HUES64 (cell line): Measurements from ENCODE around the gene FILIP1L.

Source experiments
- H3K27ac ChIP-seq: 2 replicates; pipeline ENCODE4 v1.7.0; 2013; ENCODE audit warnings: low read depth, low read length, inconsistent platforms
- H3K27me3 ChIP-seq: 2 replicates; pipeline ENCODE4 v1.6.1; 2013; ENCODE audit warnings: mild to moderate bottlenecking, low read length; ENCODE audit not compliant: insufficient read depth
- H3K36me3 ChIP-seq: 2 replicates; pipeline ENCODE4 v1.6.1; 2013; ENCODE audit warnings: mild to moderate bottlenecking, low read length; ENCODE audit not compliant: insufficient read depth
- H3K4me1 ChIP-seq: 2 replicates; pipeline ENCODE4 v1.6.1; 2013; ENCODE audit warnings: mild to moderate bottlenecking, low read length, moderate library complexity; ENCODE audit not compliant: insufficient read depth
- H3K4me3 ChIP-seq: 2 replicates; pipeline ENCODE4 v1.5.1; 2013; ENCODE audit warnings: mild to moderate bottlenecking, low read length, moderate library complexity
- H3K9ac ChIP-seq: 2 replicates; pipeline ENCODE4 v1.6.1; 2013; ENCODE audit warnings: mild to moderate bottlenecking, low read depth, low read length
- H3K9me3 ChIP-seq: 2 replicates; pipeline ENCODE4 v1.6.1; 2013; ENCODE audit warnings: low read depth, low read length; ENCODE audit not compliant: insufficient read depth
- WGBS: fragments of 150-250, 120-280 bp; methylation state at CpG from one replicate; pipeline ENCODE4 v1.1.7; 2013; ENCODE audit warnings: missing lambda C conversion rate; 5-methylcytosine and 5-hydroxymethylcytosine counted together

Gene FILIP1L

GRCh38 chr3:100019719-100020118 lies 94.6 kb downstream of the FILIP1L start:
- no peaks in the 10 kb centered on the region for H3K9me3 ChIP-seq
- H3K27me3 ChIP-seq = no peaks in the 10 kb centered on the region
- peaks cover 11% of the 10 kb centered on the region; the same call in 1 of the 2 replicates for H3K4me1 ChIP-seq
- H3K9ac ChIP-seq = no peak overlapping the region
- no peaks in the 10 kb centered on the region for H3K36me3 ChIP-seq
- no peak overlapping the region for H3K4me3 ChIP-seq
- WGBS = no CpG with 5 or more reads among the region's 1 CpG
- H3K27ac ChIP-seq = no peak overlapping the region

DNA sequence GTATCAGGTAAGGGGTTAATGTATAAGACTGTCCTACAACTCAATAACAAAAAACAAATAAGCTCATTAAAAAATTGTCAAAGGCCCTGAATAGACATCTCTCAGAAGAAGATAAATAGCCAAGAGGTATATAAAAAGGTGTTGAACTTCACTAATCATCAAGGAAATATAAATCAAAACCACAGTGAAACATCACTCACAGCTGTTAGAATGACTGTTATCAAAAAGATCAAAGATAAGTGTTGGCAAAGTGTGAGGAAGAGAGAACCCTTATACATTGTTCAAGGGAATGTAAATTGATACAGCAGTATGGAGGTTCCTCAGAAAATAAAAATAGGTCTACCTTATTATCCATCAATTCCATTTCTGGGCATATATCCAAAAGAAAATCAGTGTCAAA lies 95.5 kb downstream of the FILIP1L start:
- Histone ChIP-seq H3K4me3 (no peak overlapping the region), H3K36me3 (no peaks in the 10 kb centered on the region), H3K9me3 (no peaks in the 10 kb centered on the region), H3K4me1 (peaks cover 11% of the 10 kb centered on the region; the same call in 1 of the 2 replicates), H3K27ac (no peak overlapping the region), H3K9ac (no peak overlapping the region), H3K27me3 (no peaks in the 10 kb centered on the region)

DNA sequence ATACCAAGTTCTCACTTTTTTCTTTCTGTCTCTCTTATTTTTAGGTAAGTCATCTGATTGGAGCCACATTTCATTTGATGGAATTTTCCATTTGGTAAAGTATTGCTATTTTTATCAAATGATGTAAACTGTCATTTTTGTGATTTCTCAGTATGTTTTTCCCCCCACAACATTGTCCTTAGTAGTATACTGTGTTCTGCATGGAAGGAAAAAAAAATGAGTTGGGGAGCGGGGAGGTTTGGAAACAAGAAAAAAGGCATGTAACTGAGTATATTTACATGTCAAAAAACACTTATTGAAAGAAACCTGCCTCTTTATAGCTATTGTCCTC lies 104.2 kb downstream of the FILIP1L start:
- Histone ChIP-seq H3K4me1 (peaks cover 20% of the 10 kb centered on the region), H3K36me3 (no peaks in the 10 kb centered on the region), H3K4me3 (no peak overlapping the region), H3K9me3 (no peaks in the 10 kb centered on the region), H3K27me3 (no peaks in the 10 kb centered on the region), H3K27ac (no peak overlapping the region), H3K9ac (no peak overlapping the region)
- no CpG with 5 or more reads among the region's 1 CpG for WGBS

- no peaks in the 10 kb centered on the region for H3K9me3 ChIP-seq
- H3K9ac ChIP-seq = no peak overlapping the region
- peaks cover 21% of the 10 kb centered on the region for H3K4me1 ChIP-seq
- WGBS = 81% methylated on average over 5 of the region's 5 CpGs
- H3K27ac ChIP-seq = no peak overlapping the region
- H3K27me3 ChIP-seq = no peaks in the 10 kb centered on the region
- no peaks in the 10 kb centered on the region for H3K36me3 ChIP-seq
- H3K4me3 ChIP-seq = no peak overlapping the region
Observed at GRCh38 chr3:100009276-100010086, 104.8 kb downstream of the FILIP1L start.

GRCh38 chr3:100008081-100008698 lies 106.1 kb downstream of the FILIP1L start:
- Histone ChIP-seq H3K9me3 (no peaks in the 10 kb centered on the region), H3K27me3 (no peaks in the 10 kb centered on the region), H3K9ac (no peak overlapping the region), H3K27ac (no peak overlapping the region), H3K36me3 (no peaks in the 10 kb centered on the region), H3K4me1 (peaks cover 21% of the 10 kb centered on the region), H3K4me3 (no peak overlapping the region)

DNA sequence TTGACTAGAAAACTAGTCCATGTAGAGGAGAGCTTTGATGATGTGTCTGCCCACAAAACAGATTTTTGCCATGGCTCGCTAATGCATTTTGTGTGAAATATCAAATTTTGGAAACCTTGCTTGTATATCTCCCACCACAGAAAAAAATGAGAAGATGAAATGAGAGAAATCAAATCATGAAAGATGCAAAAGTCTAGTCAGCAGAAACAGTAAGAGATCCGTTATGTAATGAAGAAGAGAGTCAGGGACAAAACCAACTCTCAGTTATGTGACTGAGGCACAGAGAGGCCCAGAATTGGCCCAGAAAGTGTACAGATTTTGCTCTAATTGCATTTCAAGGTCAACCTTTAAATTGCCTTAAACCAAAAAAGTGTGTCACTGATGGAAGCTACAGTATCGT lies 107.0 kb downstream of the FILIP1L start:
- Histone ChIP-seq H3K27me3 (no peaks in the 10 kb centered on the region), H3K27ac (no peak overlapping the region), H3K36me3 (no peaks in the 10 kb centered on the region), H3K9me3 (no peaks in the 10 kb centered on the region), H3K4me3 (no peak overlapping the region), H3K9ac (no peak overlapping the region), H3K4me1 (peaks cover 21% of the 10 kb centered on the region)
- WGBS = 96% methylated on average over 3 of the region's 3 CpGs

DNA sequence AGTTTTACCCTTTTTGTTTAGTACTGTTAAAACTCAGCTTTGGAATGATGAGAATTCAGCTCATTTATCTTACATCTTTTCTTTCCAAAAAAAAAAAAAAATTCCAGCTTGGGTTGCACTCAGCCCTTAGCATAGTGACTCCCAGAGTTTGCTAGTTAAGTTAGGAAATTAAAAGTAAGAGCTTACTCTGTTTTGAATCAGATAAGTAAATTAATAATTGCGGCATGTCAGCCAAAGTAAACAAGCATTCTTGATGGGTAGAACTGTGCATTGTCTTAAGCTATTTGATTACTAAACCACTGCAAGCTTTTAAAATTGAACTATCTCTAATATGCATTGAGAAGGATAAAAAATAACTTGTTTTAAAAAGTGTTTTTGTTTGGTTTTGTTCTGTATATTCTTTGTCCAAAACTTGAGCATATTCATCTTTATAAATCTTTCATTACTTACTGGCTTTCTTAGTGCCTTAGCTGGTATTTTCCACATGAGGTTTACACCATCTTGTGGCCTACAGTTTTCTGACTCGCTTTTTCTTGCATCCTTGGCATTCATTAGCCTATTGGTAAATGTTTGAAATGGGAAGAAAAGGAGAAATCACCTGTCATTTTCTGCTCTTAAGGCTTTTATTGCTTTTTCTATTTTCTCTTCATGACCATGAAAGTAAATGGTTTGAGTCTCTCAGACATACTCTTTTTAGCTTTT lies 107.6 kb downstream of the FILIP1L start:
- H3K27ac ChIP-seq = no peak overlapping the region
- H3K9ac ChIP-seq = no peak overlapping the region
- no peaks in the 10 kb centered on the region for H3K9me3 ChIP-seq
- H3K4me3 ChIP-seq = no peak overlapping the region
- H3K27me3 ChIP-seq = no peaks in the 10 kb centered on the region
- no peaks in the 10 kb centered on the region for H3K36me3 ChIP-seq
- H3K4me1 ChIP-seq = peaks cover 21% of the 10 kb centered on the region
- WGBS = 92% methylated on average over 2 of the region's 2 CpGs

DNA sequence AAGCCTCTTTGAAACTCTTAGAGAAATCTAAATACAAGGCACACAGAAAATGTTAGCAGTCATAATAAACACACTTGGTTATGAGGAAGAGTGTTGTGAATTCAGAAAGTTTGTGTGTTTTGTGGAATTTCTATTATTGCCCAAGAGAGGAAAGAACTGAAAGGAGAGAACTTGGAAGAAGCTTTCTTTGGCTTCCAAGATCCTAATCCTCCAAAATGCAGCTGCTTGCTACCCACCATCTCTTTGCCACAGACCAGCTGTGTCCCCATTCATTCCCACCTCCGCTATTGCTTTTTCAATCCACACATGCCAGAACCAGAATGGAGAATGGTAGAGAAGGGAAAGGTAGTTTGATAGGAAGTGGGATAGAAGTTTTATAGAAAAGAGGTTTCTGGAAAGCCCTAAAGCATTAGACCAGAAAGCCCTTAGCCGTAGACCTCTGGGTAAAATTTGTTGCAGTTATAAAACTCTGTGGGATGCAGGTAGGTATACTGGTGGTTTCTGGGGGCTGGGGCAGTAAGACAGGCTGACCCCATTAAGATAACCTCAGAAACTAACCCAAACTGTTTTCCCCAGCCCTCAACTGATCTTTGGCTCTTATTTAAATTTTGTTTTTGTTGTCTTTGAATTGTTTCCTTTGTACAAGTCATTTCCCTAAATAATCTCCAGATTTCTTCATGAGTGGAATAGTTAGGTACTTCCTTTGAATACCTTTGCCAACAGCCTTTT lies 108.5 kb downstream of the FILIP1L start:
- H3K4me3 ChIP-seq = no peak overlapping the region
- 85% methylated on average over 1 of the region's 2 CpGs for WGBS
- no peaks in the 10 kb centered on the region for H3K36me3 ChIP-seq
- no peaks in the 10 kb centered on the region for H3K27me3 ChIP-seq
- H3K9me3 ChIP-seq = no peaks in the 10 kb centered on the region
- peaks cover 21% of the 10 kb centered on the region for H3K4me1 ChIP-seq
- H3K9ac ChIP-seq = no peak overlapping the region
- H3K27ac ChIP-seq = no peak overlapping the region

- H3K9ac ChIP-seq = no peak overlapping the region
- peaks cover 21% of the 10 kb centered on the region for H3K4me1 ChIP-seq
- no peaks in the 10 kb centered on the region for H3K27me3 ChIP-seq
- H3K27ac ChIP-seq = no peak overlapping the region
- no peaks in the 10 kb centered on the region for H3K36me3 ChIP-seq
- H3K9me3 ChIP-seq = no peaks in the 10 kb centered on the region
- H3K4me3 ChIP-seq = no peak overlapping the region
- 90% methylated on average over 1 of the region's 1 CpG for WGBS
Observed at GRCh38 chr3:100004931-100005330, 109.4 kb downstream of the FILIP1L start.

DNA sequence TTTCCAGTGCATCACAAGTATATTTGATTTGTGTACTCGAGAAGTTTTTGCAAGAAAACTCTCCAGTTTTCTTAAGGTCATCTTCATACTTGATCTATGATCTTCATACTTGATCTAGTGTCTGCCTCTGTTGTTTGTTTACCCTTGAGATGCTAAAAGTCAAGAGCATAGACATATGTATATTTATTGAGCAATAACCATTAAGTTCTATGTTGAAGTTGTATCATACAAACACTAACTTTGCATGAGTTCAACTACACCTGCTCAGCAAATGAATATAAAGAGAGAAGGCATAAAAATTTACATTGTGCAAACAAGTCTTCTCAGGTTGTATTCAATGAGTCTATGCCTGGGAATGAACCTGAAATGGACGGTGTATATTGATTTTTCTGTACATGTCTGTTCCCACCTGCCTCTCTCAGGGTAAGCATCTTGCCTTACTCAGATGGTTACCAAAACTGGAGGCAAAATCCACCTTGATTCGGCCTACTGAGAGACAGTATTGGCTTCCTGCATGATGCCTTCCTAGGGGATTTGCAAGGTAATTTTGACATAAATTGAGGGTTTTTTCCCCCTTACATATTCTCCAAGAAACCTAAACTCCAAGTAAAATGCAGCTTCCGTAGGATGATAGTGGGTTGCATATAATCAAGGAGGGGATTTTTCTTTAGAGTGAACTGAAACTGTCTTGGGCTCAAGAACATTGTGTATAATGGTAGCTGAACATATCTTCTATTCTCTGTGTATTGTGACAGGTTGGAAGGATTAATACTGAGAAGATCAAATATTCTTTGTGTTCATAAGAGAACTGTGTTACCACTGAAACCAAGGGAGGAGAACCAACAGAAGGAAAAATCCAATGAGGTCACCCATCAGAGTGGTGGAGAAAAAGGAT lies 110.4 kb downstream of the FILIP1L start:
- no peak overlapping the region for H3K9ac ChIP-seq
- H3K9me3 ChIP-seq = no peaks in the 10 kb centered on the region
- H3K27ac ChIP-seq = no peak overlapping the region
- H3K36me3 ChIP-seq = no peaks in the 10 kb centered on the region
- H3K4me1 ChIP-seq = peaks cover 21% of the 10 kb centered on the region
- WGBS = 94% methylated on average over 4 of the region's 4 CpGs
- no peaks in the 10 kb centered on the region for H3K27me3 ChIP-seq
- no peak overlapping the region for H3K4me3 ChIP-seq
